ENCODE measurements around the gene OR6X1. TPM values are rescaled to one million over a fixed set of nuclear protein-coding genes. Genes with fewer than 3 reads are reported as not detected.

The OR6X1 gene
- total and polyA plus RNA-seq, 2 experiments from 2014 or later, result not detected

- H3K9me3 ChIP-seq (ENCODE audit: low read depth), result no peaks in the 10 kb centered on the region
- TF ChIP-seq, protein P1, sequence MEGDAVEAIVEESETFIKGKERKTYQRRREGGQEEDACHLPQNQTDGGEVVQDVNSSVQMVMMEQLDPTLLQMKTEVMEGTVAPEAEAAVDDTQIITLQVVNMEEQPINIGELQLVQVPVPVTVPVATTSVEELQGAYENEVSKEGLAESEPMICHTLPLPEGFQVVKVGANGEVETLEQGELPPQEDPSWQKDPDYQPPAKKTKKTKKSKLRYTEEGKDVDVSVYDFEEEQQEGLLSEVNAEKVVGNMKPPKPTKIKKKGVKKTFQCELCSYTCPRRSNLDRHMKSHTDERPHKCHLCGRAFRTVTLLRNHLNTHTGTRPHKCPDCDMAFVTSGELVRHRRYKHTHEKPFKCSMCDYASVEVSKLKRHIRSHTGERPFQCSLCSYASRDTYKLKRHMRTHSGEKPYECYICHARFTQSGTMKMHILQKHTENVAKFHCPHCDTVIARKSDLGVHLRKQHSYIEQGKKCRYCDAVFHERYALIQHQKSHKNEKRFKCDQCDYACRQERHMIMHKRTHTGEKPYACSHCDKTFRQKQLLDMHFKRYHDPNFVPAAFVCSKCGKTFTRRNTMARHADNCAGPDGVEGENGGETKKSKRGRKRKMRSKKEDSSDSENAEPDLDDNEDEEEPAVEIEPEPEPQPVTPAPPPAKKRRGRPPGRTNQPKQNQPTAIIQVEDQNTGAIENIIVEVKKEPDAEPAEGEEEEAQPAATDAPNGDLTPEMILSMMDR (IDR thresholded peaks at IDR 0.05; ENCODE audit: low read depth, low read length), result peak; percentile 81
- no peak overlapping the region for H3K27ac ChIP-seq
- DNase-seq (ENCODE audit: low read depth in 1 of 2, low spot score in 1 of 2), result peak; percentile 75 to 78
- H3K4me3 ChIP-seq, result no peak overlapping the region
- no peaks in the 10 kb centered on the region for H3K36me3 ChIP-seq
- peaks cover 3% of the 10 kb centered on the region for H3K4me1 ChIP-seq (ENCODE audit: low read depth)
- no peaks in the 10 kb centered on the region for H3K27me3 ChIP-seq
Measured at GRCh38 chr11:123707606-123708205, 46.6 kb downstream of the OR6X1 start.

DNA sequence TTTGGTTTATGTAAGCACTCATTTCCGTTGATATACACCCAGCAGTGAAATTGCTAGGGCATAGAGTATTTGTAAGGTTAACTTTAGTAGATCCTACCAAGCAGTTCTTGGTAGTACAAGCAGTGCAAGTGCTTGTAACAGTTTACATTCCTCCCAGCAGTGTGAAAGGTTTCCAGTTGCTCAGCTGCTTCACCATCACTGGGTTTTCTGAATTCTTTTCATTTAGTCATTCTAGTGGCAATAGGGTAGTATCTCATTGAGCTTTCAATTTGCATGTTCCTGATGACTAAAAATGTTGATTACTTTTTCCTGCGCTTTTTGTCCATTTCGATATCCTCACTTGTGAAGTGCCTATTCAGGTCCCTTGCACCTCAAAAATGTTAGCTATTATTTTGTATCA, 47.1 kb downstream of the OR6X1 start:
- H3K27me3 ChIP-seq, result no peaks in the 10 kb centered on the region
- H3K27ac ChIP-seq, result no peak overlapping the region
- H3K4me1 ChIP-seq (ENCODE audit: low read depth), result peaks cover 5% of the 10 kb centered on the region
- no peak for DNase-seq (ENCODE audit: low read depth in 1 of 2, low spot score in 1 of 2)
- no peak overlapping the region for H3K4me3 ChIP-seq
- H3K36me3 ChIP-seq, result no peaks in the 10 kb centered on the region
- no peaks in the 10 kb centered on the region for H3K9me3 ChIP-seq (ENCODE audit: low read depth)
- TF ChIP-seq, protein P1 (IDR thresholded peaks at IDR 0.05; ENCODE audit: low read depth, low read length), result no peak

DNA sequence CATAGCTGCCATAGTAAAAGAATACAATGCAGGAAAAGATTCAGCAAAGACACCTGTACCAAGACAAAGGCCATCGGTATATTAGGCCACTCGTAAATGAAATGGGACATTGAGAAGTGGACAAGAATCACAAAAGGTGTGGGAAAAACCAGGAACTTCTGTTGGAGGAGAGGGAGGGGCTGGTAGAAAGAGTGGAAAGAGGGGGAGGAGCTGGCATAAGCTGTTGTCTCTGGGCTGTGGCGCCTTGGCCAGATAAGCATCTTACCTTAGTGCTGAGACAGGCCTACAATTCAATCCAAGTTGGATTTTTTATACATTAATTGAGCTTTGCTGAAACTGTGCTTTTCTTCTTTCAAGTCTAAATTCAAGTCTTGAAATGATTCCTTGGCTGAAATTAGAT, 50.0 kb downstream of the OR6X1 start:
- no peak for DNase-seq (ENCODE audit: low read depth in 1 of 2, low spot score in 1 of 2)
- H3K4me3 ChIP-seq, result no peak overlapping the region
- TF ChIP-seq, protein P1 (IDR thresholded peaks at IDR 0.05; ENCODE audit: low read depth, low read length), result no peak
- H3K27me3 ChIP-seq, result no peaks in the 10 kb centered on the region
- no peak overlapping the region for H3K27ac ChIP-seq
- H3K36me3 ChIP-seq, result no peaks in the 10 kb centered on the region
- H3K4me1 ChIP-seq (ENCODE audit: low read depth), result peaks cover 5% of the 10 kb centered on the region
- H3K9me3 ChIP-seq (ENCODE audit: low read depth), result no peaks in the 10 kb centered on the region

Other genes with a start within 250 kb of the OR6X1 start
- gene SCN3B, start 99.9 kb downstream of the OR6X1 start, total RNA-seq, result 0.12 and 0.46 TPM in 2 replicates
- 0.77 and 1.2 TPM in 2 replicates for gene SCN3B, start 99.9 kb downstream of the OR6X1 start, polyA plus RNA-seq
- gene ZNF202, start 12.9 kb downstream of the OR6X1 start, total RNA-seq, result 11.8 and 12.0 TPM in 2 replicates
- gene ZNF202, start 12.9 kb downstream of the OR6X1 start, polyA plus RNA-seq, result 4.8 and 8.3 TPM in 2 replicates
- not detected in 2 replicates for gene OR6M1, start 51.8 kb upstream of the OR6X1 start, total RNA-seq
- not detected in 2 replicates for gene OR6M1, start 51.8 kb upstream of the OR6X1 start, polyA plus RNA-seq
- gene TMEM225, start 131.2 kb upstream of the OR6X1 start, total RNA-seq, result not detected in 2 replicates
- not detected in 2 replicates for gene TMEM225, start 131.2 kb upstream of the OR6X1 start, polyA plus RNA-seq
- not detected in 2 replicates for gene OR8D4, start 147.6 kb upstream of the OR6X1 start, total RNA-seq
- not detected in 2 replicates for gene OR8D4, start 147.6 kb upstream of the OR6X1 start, polyA plus RNA-seq
- 0.15 TPM in 1 of 2 replicates, not detected in the other for gene OR4D5, start 185.1 kb upstream of the OR6X1 start, total RNA-seq
- not detected in 2 replicates for gene OR4D5, start 185.1 kb upstream of the OR6X1 start, polyA plus RNA-seq
- gene OR6T1, start 189.3 kb upstream of the OR6X1 start, total RNA-seq, result not detected in 2 replicates
- gene OR6T1, start 189.3 kb upstream of the OR6X1 start, polyA plus RNA-seq, result not detected in 2 replicates
- gene OR10S1, start 223.3 kb upstream of the OR6X1 start, total RNA-seq, result not detected in 2 replicates
- gene OR10S1, start 223.3 kb upstream of the OR6X1 start, polyA plus RNA-seq, result not detected in 2 replicates
- gene OR10G6, start 240.6 kb upstream of the OR6X1 start, total RNA-seq, result not detected in 2 replicates
- not detected in 2 replicates for gene OR10G6, start 240.6 kb upstream of the OR6X1 start, polyA plus RNA-seq

All from cardiac muscle cell (in vitro differentiated cells and primary cell).